Suppressor macrophage treated with lipopolysaccharide for 1 hour (primary cell): ENCODE results near the gene MBP.

ENCODE experiments used
- DNase-seq, 3 donors: peaks; one replicate each; pipeline ENCODE4 v3.0.0-alpha.2; 2020 to 2022

MBP gene

GRCh38 chr18:77099485-77100370 lies 32.9 kb downstream of the MBP start:
- peak in 2 of 3 donors; percentile 33 to 44 for DNase-seq

GRCh38 chr18:77098538-77099174 lies 33.9 kb downstream of the MBP start:
- peak in 1 of 3 donors; percentile 32 for DNase-seq

DNA sequence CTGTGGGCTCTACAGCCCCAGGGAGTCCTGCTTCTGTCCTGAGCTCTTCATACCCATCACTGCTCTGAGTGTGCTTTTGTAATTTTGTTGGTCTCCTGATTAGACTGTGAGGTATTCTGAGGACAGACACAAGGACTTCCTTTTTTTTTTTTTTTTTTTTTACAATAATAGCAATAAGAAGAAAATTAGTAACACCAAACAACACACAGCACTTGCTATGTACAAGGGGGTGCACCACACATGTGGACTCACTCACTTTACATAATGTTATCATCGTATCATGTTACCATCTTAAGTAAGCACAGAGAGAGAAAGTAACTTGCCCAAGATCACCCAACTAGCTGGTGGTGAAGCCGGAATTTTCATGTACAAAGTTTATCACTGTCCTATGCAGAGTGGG lies 34.6 kb downstream of the MBP start:
- peak; percentile 44 to 79 (median 64) for DNase-seq

- DNase-seq = no peak
Observed at GRCh38 chr18:77096936-77097886, 35.4 kb downstream of the MBP start.

GRCh38 chr18:77095391-77096371 lies 36.9 kb downstream of the MBP start:
- peak; percentile 43 to 64 (median 52) for DNase-seq

- no peak for DNase-seq
Observed at GRCh38 chr18:77093586-77093985, 39.0 kb downstream of the MBP start.

DNA sequence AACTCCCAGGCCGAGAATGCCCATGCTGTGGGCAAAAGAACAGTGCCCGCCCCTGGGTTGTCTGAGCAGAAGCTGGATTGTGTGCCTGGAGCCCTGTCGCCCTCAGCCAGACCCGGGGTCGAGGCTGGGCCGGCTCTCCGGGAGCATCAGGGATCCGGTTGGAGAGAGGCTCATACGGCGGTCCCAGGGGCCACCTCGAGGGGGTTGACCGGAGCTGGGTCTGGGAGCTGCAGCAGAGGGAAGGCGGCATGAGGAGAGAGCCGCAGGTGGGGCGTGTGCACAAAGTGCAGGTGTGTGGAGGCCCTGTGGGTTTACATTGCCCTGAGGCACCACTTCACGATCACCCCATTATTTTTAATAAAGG lies 39.5 kb downstream of the MBP start:
- DNase-seq = no peak

DNA sequence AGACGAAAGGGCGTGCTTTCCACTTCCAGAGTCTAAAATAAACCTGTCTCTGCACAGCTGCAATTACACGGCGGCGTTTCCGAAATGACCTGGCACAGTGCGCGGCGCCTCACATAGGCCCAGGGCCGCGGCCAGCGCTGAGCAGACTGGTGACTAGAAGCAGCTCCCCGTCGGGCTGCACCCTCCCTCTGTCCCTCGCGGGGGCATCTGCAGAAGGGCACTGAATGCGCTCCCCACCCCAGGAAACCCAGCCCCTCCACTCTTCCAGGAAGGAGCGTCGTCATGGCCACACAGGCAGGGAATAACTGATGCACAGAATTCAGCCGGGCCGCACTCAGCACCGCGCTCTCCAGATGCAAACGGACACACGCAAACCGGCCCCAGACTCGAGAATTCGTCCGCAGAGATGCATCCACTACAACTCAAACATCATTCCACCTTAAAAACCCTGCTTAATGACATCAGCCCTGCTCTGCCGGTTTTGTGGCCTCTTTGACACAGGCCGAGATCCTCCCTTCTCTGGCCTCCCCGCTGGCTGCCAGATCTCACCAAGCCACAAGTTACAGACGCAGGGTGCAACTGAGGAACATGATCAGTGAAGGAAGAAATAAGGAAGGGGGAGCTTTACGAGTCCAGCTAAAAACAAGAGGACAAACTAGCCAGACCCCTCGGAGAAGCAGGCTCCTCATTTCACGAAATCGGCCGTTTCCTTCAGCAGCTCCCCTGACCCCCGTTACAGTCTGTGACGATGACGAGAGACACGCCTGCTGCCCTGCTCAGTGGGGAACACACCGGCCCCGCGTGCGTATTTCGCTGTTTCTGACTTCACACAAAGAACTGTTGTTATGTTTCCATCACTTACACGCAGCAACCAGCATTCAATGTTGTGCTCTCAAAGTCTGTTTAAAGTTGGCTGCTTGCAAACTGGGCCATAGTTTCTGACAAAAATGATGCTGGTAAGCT lies 40.2 kb downstream of the MBP start:
- DNase-seq = no peak

DNA sequence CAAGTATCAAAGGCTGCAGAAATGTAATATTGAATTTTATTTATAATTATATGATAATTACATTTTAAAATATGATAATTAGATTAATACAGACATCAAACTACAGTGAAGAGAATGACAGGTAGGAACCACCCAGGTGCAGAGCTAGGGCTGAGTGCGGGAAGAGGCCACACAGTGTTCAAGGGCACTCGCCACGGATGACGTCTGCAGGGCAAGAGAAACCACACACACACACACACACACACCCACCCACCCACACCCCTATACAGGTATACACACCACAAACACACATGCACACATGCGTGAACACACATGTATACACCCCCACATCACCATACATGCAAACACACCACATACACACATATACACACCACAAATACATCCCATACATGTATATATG lies 41.2 kb downstream of the MBP start:
- no peak for DNase-seq

DNA sequence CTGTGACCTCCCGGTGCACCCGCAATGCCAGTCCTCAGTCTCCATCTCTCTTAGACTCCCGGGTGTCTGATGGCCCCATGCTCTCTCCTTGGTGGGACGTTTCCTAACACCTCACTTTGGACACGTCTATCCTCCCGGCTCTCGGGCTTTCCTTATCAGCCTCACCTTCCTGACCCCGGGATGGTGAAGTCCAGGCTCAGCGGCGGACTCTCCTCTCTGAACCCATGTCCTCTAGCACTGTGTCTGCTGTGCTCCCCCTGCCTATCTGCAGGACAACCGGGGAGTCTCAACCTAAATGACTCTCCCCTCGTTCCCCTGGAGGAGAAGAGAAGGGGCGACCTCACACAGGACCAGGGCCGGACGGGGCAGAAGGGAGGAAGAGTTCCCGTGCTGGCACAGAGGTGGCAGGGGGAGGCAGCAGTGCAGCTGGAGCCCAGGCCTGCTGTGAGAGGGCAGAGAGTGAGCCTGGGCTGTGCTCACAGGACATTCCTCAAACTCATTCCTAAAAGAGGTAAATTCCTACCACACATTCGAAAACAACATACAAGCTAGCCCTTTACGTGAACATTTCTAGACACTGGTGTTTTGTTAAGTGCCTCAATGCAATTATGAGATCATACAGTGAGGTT lies 41.9 kb downstream of the MBP start:
- no peak for DNase-seq

GRCh38 chr18:77089723-77090285 lies 42.8 kb downstream of the MBP start:
- no peak for DNase-seq

- no peak for DNase-seq
Observed at GRCh38 chr18:77088963-77089722, 43.4 kb downstream of the MBP start.

DNA sequence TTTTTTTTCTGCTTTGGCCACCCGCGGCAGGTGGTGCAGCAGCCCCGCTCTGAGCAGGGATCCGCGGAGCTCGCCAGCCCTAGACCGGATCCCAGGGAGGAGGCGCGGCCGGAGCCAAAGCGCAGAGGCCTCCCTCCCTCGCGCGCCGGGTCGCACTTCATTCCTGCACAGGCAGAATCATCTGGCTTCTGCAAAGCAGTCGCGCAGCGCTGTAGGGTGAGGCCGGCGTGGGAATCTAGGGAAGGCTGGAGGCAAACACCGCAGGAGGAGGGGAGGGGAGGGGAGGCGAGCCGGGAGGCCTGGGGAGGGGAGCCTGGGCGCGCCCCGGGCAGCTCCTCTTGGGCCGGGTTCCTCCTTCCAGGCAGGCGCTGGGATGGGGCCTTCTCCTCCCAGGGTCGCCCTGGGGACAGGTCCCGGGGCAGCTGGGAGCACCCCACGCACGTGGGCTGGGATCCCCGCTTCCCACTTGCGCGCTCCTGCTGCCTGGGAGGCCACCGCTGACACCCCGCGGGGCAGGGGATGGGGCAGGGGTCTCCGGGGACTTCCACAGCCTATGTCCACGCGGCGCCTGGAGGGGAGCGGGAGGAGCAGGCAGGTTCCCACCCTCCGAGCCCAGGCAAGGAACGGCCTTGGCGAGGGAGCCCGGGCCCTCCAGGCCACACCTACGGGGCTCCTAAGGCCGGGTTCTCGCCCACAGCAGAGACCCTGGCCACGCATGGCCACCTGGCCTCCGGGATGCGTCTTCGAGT lies 45.0 kb downstream of the MBP start:
- DNase-seq = no peak

GRCh38 chr18:77086656-77087392 lies 45.8 kb downstream of the MBP start:
- DNase-seq = peak in 1 of 3 donors; percentile 26

GRCh38 chr18:77086034-77086433 lies 46.5 kb downstream of the MBP start:
- DNase-seq = peak; percentile 64 to 87 (median 83)

- peak in 1 of 3 donors; percentile 34 for DNase-seq
Observed at GRCh38 chr18:77084688-77085035, 47.9 kb downstream of the MBP start.

GRCh38 chr18:77082316-77082955 lies 50.1 kb downstream of the MBP start:
- no peak for DNase-seq
